Measurements from ENCODE around the gene MB.

MB gene

DNA sequence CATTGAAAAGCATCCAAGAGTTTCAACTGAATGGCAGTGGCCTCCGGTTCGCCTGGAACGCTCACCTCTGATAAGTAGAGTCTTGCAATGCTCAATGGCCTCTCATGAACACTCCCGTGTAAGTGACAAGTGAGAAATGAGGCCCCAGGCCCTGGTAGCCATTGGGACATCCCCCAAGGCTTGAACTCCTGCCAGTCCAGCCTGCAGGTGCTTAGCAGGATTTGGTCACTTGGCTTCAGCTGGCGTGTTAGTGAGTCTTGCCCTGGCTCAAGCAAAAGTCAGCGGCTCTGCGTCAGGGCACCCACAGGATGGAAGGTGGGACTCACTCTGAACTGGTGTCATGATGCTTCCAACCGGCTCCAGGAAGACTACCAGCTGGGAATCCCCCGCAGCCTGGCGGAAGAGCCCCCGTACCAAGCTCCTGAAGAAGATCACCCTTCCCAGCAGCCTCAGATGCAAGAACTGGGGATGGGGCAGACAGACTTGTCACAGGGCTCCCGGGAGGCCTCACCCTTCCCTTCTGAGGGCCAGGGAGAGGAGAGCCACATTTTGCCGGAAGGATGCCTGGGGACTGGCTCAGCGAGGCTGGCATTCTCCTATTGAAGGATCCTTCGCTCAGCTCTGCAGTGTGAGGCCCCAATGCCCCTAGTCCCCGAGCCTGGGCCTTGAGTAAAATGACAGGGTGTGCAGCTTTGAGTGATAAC is 19.3 kb downstream of the MB start:
- DNase-seq (ENCODE audit: low read depth in 1 of 2, low spot score in 1 of 2), result no peak

DNA sequence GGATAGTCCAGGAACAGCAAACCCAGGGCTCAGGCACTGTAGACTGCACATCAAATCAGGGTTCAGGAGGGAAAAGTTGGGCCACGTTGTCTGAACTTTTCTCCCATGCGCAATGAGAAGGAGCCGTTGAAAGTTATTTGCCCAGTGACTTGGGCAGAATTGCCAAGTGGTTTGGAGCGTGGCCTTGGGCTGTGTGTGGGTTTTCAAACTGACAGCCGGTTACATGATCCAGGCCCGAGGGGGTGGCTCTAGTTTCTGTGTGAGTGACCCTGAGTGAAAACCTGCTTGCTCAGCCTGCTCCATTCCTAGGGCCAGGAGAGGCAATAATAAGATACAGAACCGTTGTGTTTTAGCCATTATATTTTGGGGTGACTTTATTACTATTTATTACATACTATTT is 20.3 kb downstream of the MB start:
- DNase-seq (ENCODE audit: low read depth in 1 of 2, low spot score in 1 of 2), result no peak

DNA sequence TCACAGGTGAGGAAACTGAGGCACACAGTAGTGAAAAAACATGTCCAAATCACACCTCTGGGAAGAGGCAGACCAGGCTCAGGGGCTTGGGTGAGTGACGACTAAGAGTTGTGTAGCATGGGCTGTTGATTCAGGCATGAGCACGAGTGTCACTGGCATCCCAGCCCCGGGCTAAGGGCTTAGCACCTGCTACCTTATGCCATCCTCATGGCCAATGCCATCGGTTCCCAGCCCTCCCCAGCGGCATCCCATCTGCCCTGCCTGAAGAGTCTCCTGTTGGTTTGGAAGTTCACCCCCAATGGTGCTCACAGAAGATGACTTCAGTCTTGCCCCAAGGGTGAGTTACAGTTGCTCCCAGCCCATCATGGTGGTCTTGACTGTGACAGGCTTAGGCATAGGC is 22.4 kb downstream of the MB start:
- DNase-seq (ENCODE audit: low read depth in 1 of 2, low spot score in 1 of 2), result no peak

DNA sequence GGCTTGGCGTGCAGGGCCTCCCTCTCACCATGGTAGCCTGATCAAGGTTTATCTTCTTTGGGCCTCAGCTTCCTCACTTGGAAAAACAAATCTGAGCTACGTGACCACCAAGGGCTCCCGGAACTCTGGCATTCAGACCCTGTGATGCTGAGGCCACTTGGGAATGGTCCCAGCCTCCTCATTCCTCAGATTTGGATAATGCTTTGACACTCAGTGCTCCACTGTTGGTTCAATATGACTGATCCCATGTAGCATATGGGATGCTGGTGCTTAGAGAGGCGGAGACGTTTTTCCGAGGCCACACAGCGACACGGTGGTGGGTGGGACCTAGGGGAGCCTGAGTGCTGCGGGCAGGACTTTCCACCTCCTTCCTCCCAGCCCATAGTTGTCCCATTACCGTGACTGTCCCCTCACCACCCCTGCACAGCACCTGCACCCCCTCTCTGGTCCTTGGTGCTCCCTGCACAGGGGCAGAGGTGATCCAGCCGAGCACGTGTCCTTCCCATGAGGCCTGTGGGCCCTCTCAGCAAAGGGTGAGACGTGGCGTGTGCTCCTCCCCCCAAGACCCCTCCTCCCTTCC is 23.1 kb downstream of the MB start:
- no peak for DNase-seq (ENCODE audit: low read depth in 1 of 2, low spot score in 1 of 2)

DNA sequence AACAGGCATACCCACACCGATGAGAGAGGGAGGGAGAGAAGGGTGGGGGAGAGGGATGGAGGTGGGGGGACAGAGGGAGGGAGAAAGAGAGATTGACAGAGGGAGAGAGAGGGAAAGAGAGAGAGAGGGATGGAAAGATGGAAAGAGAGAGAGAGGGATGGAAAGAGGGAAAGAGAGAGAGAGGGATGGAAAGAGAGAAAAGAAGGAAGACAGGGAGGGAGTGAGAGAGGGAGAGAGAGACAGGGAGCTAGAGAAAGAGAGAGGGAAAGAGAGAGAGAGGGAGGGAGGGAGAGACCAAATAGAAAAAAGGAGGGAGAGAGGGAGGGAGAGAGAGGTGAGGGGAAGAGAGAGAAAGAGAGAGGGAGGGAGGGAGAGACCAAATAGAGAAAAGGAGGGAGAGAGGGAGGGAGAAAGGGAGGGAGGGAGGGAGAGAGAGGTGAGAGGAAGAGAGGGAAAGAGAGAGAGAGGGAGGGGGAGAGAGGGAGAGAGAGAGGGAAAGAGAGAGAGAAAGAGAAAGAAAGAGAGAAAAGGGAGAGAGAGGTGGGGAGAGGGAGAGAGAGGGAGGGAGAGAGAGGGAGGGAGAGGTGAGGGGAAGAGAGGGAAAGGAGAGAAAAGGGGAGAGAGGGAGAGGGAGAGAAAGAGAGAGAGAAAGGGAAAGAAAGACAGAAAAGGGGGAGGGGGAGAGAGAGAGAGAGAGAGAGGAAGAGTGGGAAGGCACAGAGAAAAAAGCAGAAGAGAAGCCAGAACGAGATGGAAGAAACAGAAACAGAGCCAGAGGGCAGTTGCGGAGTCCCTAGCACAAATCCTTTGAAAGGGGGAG is 23.8 kb downstream of the MB start:
- DNase-seq (ENCODE audit: low read depth in 1 of 2, low spot score in 1 of 2), result no peak

DNA sequence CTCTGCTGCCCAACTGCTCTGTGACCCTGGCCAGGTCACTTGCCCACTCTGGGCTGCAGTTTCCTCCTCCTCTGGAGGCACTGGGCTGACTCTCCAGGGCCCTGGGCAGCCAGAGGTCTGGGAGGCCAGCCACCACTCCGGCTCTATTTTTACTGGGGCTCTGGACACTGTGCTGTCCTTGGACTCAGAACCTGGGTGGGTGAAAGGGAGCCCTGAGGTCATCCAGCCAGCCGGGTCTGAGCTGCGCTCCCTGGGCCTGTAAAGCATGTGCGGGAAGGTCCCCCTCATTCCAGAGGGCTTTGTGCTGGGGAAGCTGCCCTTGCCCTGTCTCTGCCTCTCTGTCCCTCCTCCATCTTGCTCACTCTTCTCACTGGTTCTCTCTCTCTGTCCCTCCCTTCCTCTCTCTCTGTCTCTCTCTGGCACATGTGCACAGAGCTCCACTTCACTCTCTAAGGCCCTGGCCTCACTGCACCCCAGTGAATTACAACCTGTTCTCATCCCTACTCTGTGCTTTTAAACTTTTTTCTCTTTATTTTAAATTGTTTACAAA is 24.6 kb downstream of the MB start:
- DNase-seq (ENCODE audit: low read depth in 1 of 2, low spot score in 1 of 2), result no peak

DNA sequence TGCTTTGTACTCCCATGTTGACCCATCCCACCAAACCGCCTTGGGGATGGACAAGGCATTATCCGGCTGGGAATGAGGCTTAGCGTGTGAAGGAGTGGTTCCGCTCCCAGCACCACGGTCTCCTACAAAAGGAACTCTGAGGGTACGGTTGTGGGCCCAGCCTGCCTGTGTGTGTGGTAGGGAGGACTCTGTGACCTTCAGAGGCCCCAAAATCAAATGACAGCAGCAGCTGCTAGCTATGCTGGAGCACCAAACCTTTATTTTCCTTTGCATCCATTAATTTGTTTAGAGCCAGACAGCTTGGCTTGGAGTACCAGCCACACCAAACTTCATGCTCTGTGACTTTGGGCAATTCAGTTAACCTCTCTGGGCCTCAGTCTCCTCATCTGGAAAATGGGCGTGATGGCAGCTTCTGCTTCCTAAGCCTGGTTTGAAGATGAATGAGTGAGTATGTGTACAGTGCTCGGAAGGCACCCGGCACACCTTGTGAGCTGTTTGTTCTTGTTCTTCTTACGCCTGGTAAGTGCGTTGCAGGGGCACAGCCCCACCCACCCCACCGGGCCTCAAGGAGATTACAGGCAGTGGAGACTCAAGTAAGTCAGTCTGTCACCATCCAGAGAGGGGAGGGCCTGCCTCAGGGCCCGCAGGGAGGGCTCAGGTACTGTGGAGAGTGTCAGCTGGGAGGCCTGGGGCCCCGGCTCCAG is 25.3 kb downstream of the MB start:
- DNase-seq (ENCODE audit: low read depth in 1 of 2, low spot score in 1 of 2), result no peak

DNA sequence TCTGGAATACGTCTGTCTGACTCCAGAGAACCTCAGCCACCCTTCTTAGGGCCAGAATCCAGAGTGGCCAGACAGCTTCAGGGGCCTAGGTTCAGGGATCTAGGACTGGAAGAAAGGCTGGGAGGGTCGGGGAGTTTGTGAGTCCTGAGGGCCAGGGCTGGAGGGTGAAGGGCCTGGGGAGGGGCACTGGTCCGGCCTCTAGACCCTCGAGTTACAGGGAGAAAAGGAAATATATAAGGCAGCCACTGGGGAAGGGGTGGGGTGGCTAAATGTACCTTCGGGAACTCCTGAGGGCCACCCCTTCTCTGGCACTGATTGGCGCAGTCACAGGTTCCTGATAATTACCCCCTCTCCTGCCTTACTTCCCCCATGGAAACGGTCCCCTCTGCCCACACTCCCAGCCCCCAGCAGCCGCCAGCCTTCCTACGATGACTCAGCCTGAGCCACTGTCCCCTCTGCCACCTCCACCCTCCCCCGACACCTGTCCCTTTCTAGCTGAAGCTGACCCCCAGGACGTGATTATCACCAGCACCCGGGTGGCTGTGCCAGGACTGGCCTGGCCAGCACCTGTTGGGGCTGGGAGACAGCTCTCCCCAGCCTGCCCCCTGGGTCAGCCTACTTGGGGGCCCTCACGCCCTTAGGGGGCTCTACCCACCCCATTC is 26.4 kb downstream of the MB start:
- no peak for DNase-seq (ENCODE audit: low read depth in 1 of 2, low spot score in 1 of 2)

- no peak for DNase-seq (ENCODE audit: low read depth in 1 of 2, low spot score in 1 of 2)
Observed at GRCh38 chr22:35589756-35590093, 27.4 kb downstream of the MB start.

GRCh38 chr22:35589071-35589755 is 27.9 kb downstream of the MB start:
- no peak for DNase-seq (ENCODE audit: low read depth in 1 of 2, low spot score in 1 of 2)

GRCh38 chr22:35587896-35588295 is 29.2 kb downstream of the MB start:
- DNase-seq (ENCODE audit: low read depth in 1 of 2, low spot score in 1 of 2), result no peak

DNA sequence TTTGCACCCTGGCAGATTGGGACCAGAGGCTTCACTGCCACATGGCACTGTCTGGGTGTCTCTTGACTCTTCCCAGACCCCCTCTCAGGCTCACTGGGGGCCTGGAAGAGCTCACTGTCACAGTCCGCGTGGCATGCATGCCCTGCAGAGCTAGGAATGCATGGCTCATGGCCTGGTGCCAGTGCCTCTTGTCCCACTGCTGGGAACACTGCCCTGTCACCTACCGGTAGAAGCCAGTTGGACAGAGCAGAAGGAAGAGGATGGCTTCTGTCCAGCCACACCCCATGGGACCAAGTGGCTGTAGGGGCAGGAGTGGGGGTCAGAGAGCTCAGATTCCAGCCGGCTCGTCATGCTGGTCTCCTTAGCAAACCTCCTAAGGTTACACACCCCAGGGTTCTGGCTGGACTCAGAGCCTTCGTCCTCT is 29.7 kb downstream of the MB start:
- no peak for DNase-seq (ENCODE audit: low read depth in 1 of 2, low spot score in 1 of 2)

- no peak for DNase-seq (ENCODE audit: low read depth in 1 of 2, low spot score in 1 of 2)
Observed at GRCh38 chr22:35586771-35587170, 30.4 kb downstream of the MB start.

GRCh38 chr22:35582861-35583670 is 34.1 kb downstream of the MB start:
- peak; percentile 18 to 29 for DNase-seq (ENCODE audit: low read depth in 1 of 2, low spot score in 1 of 2)

DNA sequence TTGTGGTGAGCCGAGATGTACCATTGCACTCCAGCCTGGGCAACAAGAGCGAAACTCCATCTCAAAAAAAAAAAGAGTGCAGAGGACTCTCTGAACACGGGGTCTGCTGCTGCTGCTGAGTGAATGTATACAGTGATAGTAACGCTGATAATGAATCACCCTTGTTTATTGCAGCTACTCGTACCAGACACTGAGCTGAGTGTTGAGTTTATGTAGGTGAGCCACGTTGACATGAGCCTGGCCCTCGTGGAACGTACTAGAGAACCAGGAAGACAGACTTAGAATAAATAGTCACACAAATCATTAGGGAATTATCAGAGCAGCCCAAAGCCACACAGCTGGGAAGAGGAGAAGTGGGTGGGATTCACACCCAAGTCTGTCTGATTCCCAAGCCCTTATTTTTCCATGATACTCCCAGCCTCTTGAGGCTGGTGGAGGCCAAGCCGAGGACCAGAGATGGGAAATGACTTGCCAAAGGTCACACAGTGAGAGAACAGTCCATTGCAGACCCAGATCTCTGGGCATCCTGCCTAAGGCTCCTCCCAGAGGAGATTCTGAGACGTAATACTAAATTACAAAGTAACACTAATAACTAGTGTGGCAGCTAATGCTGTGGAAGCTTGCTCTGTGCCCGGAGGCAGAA is 34.8 kb downstream of the MB start:
- no peak for DNase-seq (ENCODE audit: low read depth in 1 of 2, low spot score in 1 of 2)

DNA sequence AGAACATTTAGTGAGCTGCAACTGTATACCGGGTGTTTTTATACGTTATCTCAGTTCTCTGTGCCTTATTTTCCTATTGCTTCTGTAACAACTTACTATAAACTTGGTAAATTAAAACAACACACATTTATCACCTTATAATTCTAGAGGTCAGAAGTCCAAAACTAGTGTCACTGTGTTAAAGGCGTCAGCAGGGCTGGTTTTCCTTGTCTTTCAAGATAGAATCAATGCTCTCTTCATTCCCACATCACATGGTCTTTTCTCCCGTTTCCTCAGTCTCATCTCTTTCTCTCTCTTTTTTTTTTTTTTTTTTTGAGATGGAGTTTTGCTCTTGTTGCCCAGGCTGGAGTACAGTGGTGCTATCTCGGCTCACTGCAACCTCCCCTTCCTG is 36.1 kb downstream of the MB start:
- DNase-seq (ENCODE audit: low read depth in 1 of 2, low spot score in 1 of 2), result no peak

- no peak for DNase-seq (ENCODE audit: low read depth in 1 of 2, low spot score in 1 of 2)
Observed at GRCh38 chr22:35580351-35581022, 36.6 kb downstream of the MB start.

GRCh38 chr22:35578836-35579575 is 38.1 kb downstream of the MB start:
- DNase-seq (ENCODE audit: low read depth in 1 of 2, low spot score in 1 of 2), result no peak

All from activated T-helper 1 cell treated with anti-CD3 and anti-CD28 coated beads, Interleukin-2, amount 50 U/mL, for 16 hours (primary cell).